AG04449 (cell line): Measurements from ENCODE around the gene ADAM11.

Source experiments
- CTCF ChIA-PET: fragments of 350-600 bp; formaldehyde crosslinking; extraction: SDS; loops from one replicate; lab custom pipeline; 2021; ENCODE audit warnings: antibody characterized with exemption; lab: Yijun Ruan, JAX
- POLR2A ChIA-PET: fragments of 400-600, 350-600 bp; formaldehyde crosslinking; extraction: SDS; loops from one replicate; lab custom pipeline; 2020; ENCODE audit warnings: antibody characterized with exemption, inconsistent platforms; lab: Yijun Ruan, JAX
- DNase-seq: peaks from one replicate; pipeline ENCODE4 v3.0.0-alpha.2; 2010; ENCODE audit warnings: low read depth, low spot score
- H3K4me3 ChIP-seq: 2 replicates; pipeline ENCODE4 v1.5.1; 2011; ENCODE audit warnings: low read depth, mild to moderate bottlenecking, control low read depth, low read length
- CTCF ChIP-seq: IDR thresholded peaks from one replicate; pipeline ENCODE4 v1.5.1; 2011; ENCODE audit warnings: mild to moderate bottlenecking, moderate library complexity, low read length, control low read depth, inconsistent platforms; ENCODE audit not compliant: insufficient read depth; ENCODE audit errors: missing control alignments

ADAM11 gene

DNA sequence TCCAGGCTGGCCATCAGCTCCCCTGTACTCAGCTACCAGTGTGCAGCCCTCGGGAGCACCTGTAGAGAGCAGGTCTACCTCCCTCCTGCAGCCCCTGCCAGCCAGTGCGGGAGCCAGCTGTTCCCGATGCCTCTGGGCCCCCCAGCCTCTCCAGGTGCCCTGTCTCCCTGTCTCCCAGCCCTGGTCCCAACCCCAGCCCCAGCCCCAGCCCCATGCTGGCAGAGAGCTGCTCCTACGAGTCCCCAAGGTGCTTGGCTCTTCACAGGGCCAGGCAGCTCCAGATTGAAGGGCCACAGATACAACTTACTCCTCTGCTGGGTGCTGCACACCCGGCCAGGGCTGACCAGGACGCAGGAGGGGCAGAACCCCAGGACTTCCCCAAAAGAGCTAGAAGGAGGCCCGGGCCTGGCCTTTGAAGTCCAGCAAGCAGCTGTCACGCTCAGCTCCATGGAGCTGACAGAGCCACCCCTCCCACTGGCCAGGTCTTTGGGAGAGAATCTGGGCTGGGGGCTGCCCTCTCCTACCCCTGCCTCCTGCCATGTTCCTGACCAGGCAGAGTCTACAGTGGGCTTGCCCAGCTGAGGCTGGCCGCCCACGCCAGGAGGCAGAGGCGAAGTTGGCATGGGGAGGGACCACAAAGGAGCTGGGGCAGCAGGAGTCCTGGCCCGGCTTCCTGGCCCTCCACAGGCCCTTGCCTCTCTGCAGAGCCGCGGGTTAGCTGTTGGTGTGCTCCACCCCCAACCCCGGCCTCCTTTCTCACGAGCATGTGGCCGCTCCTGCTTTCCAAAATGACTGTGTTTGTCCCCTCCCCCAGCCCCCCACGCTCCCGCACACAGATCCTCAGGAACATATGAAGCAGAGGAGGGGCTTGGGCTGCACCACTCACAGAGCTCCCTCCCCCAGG is 9.5 kb upstream of the ADAM11 start:
- no peak for TF ChIP-seq CTCF
- CTCF ChIA-PET: interaction anchor here (1.3 kb wide), 1 partner anchor 128 kb away, joined by 3 read pairs; no protein-coding TSS in a partner anchor
- no peak for DNase-seq
- POLR2A ChIA-PET: no interaction called here
- no peak overlapping the region for H3K4me3 ChIP-seq

- H3K4me3 ChIP-seq: no peak overlapping the region
- DNase-seq: no peak
- CTCF ChIA-PET: interaction anchor here (1.3 kb wide), 1 partner anchor 128 kb away, joined by 3 read pairs; no protein-coding TSS in a partner anchor
- no peak for TF ChIP-seq CTCF
- POLR2A ChIA-PET: no interaction called here
These were observed 8.8 kb upstream of the ADAM11 start for GRCh38 chr17:44749980-44750318.

- H3K4me3 ChIP-seq: no peak overlapping the region
- POLR2A ChIA-PET: no interaction called here
- TF ChIP-seq CTCF: no peak
- CTCF ChIA-PET: no interaction called here
- no peak for DNase-seq
These were observed 7.5 kb upstream of the ADAM11 start for GRCh38 chr17:44751331-44751730.

GRCh38 chr17:44751806-44752205 is 7.0 kb upstream of the ADAM11 start:
- ChIA-PET POLR2A (no interaction called here), CTCF (interaction anchor here (1.5 kb wide), 1 partner anchor 23 kb away, joined by 5 read pairs; no protein-coding TSS in a partner anchor)

DNA sequence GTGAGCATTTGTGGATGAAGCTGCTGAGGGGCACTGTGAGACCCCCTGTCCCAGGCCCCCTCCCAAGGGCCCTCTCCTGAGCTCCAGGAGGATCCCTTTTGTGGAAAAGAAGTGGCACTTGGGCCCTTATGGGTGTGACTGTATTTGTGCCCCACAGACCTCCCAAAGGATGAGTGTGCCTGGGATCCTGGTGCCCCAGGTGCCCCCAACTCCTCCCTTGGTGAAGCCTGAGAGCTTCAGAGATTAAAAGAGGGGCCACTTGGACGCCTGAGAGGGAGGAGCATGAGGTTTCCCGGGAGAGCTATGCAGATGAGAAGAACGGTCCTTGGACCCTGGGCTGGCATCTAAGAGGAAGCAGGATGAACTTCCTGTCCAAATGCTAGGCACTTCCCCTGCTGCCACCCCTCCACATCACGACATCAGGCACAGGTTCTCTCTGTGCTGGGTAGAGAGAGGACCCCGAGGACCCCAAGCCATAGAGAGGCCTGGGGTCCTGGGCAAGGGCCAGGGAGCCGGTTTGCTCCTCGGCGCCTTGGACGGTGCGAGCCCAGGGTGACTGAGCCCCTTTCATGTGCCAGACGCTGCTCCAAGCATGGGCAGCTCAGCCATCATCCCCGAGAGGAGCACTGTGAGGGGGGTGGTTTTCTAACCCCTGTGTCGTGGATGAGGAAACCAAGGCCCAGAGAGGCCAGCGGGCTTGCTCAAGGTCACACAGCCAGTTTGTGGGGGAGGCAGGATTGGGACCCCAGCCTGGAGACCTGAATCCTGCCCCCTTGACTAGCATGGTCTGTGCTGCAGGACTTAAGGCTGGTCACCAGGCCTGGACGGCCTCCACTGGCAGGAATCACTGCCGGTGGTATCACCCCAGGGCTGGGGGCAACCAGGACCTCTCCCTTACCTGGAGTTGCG is 5.6 kb upstream of the ADAM11 start:
- H3K4me3 ChIP-seq: no peak overlapping the region
- ChIA-PET POLR2A (no interaction called here), CTCF (interaction anchor here (0.7 to 1.6 kb wide), 4 partner anchors 13 to 125 kb away, joined by 3 to 7 read pairs (median 4); no protein-coding TSS in a partner anchor)
- DNase-seq: no peak
- TF ChIP-seq CTCF: no peak

More at GRCh38 chr17:44751806-44752205, 7.0 kb upstream of the ADAM11 start:
- no peak overlapping the region for H3K4me3 ChIP-seq
- no peak for DNase-seq
- TF ChIP-seq CTCF: no peak
